Heart left ventricle (tissue), 13 donors: ENCODE measurements around the gene COX14.

Experiments used
- POLR2A ChIP-seq, 2 donors: fragments of 450-650 bp; IDR thresholded peaks; one replicate each; pipeline ENCODE4 v1.6.1; 2017; ENCODE audit warnings: antibody characterized with exemption in 2 of 2, mild to moderate bottlenecking in 2 of 2, moderate library complexity in 2 of 2
- TF ChIP-seq, protein P1 (sequence below), 12 donors: fragments of 200-600 bp; sonication (generic) in 4 of 12; IDR thresholded peaks; one replicate each; pipeline versions ENCODE4 v1.5.0 to v1.8.0; 2018 to 2022; ENCODE audit warnings: antibody characterized with exemption in 12 of 12, mild to moderate bottlenecking in 5 of 12
- donor health status: ischemic (EF 13 %, LVEDD 7.1; RV severe dilation, severe dysfunction).
- donor health status: DM: no; HTN: yes; CAD: no.
- donor health status: DM: no; HTN: no; CAD: no.
- donor health status: ischemic (EF 25% LVEDD 6.9; RV normal size, moderate dysfunction).
- donor health status: ischemic (EF 25% LVEDD 5.7; RV mildly dilated, moderate dysfunction).
- donor health status: ischemic (EF 35%, LVEDD 5.7; RV mildly dilated, moderate dysfunction).
- donor health status: nonischemic (EF 11% LVEDD 7.7; RV severe dilation, severe dysfunction).
- donor health status: DM: yes; HTN: yes; CAD: no.
- donor health status: PGD.
- donor health status: ischemic (EF 29% LVEDD 5.4; RV normal size, mild dysfunction).
- donor health status: nonischemic (EF 23%, LVEDD 6.1; RV moderate dilation, normal function).

GRCh38 chr12:50157259-50157658 is 45.2 kb downstream of the COX14 start:
- no peak for TF ChIP-seq POLR2A (IDR thresholded peaks at IDR 0.05)
- TF ChIP-seq, protein P1, sequence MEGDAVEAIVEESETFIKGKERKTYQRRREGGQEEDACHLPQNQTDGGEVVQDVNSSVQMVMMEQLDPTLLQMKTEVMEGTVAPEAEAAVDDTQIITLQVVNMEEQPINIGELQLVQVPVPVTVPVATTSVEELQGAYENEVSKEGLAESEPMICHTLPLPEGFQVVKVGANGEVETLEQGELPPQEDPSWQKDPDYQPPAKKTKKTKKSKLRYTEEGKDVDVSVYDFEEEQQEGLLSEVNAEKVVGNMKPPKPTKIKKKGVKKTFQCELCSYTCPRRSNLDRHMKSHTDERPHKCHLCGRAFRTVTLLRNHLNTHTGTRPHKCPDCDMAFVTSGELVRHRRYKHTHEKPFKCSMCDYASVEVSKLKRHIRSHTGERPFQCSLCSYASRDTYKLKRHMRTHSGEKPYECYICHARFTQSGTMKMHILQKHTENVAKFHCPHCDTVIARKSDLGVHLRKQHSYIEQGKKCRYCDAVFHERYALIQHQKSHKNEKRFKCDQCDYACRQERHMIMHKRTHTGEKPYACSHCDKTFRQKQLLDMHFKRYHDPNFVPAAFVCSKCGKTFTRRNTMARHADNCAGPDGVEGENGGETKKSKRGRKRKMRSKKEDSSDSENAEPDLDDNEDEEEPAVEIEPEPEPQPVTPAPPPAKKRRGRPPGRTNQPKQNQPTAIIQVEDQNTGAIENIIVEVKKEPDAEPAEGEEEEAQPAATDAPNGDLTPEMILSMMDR (IDR thresholded peaks at IDR 0.05) = no peak
